PFSK-1 (cell line): ENCODE data around the gene TMEM238.

Experiments used
- POLR2AphosphoS5 ChIP-seq: IDR thresholded peaks from 2 replicates; pipeline ENCODE4 v1.6.1; 2012; ENCODE audit warnings: low read depth, mild to moderate bottlenecking, control low read depth, low read length, moderate library complexity
- SIN3A ChIP-seq: IDR thresholded peaks from 2 replicates; pipeline ENCODE4 v1.6.1; 2012; ENCODE audit warnings: mild to moderate bottlenecking, low read length, moderate library complexity, borderline replicate concordance; ENCODE audit not compliant: insufficient read depth
- TAF1 ChIP-seq: IDR thresholded peaks from 2 replicates; pipeline ENCODE4 v1.6.1; 2012; ENCODE audit warnings: low read length, control low read depth, borderline replicate concordance; ENCODE audit not compliant: insufficient read depth
- TF ChIP-seq, protein P1 (sequence below), 2 experiments: IDR thresholded peaks; 2 replicates each; pipeline versions ENCODE4 v1.6.1 to v1.8.0; 2011 to 2012; ENCODE audit warnings: low read depth in 2 of 2, low read length in 2 of 2, control low read depth in 1 of 2, inconsistent platforms in 1 of 2, mild to moderate bottlenecking in 1 of 2, moderate library complexity in 1 of 2; ENCODE audit not compliant: insufficient read depth in 1 of 2

DNA sequence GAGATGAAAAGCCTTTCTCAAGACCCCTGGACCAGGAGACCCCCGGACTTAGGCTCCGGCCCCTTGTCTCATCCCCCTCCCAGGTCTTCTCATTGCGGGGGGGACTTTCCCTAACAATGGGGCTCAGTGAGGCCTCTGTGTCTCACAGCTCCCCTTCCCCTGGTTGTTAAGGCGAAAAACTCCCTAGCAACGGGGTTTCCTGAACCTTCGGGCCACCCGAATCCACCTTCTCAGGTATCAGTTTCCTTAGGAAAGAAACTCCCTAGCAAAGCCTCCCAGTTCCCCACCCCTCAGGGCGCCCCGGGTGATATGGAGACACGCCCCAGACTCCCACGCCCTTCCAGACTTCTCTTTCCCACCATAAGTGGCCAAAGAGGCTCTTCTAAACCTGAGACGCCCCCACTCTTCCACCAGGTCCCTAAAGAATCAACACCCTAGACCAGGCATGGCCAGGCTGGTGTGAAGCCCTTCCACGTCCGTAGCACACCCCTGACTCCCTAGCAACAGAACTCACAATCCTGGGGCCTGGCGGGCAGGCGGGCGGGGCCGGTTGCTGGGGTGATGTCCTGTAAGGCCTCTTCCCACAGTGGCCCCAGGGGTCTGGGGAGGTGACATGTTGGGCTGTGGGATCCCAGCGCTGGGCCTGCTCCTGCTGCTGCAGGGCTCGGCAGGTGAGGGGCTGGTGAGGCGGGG lies 7.7 kb downstream of the TMEM238 start, which contains the start of gene TMEM190:
- TF ChIP-seq TAF1, result no peak
- TF ChIP-seq POLR2AphosphoS5, result no peak
- TF ChIP-seq, protein P1, sequence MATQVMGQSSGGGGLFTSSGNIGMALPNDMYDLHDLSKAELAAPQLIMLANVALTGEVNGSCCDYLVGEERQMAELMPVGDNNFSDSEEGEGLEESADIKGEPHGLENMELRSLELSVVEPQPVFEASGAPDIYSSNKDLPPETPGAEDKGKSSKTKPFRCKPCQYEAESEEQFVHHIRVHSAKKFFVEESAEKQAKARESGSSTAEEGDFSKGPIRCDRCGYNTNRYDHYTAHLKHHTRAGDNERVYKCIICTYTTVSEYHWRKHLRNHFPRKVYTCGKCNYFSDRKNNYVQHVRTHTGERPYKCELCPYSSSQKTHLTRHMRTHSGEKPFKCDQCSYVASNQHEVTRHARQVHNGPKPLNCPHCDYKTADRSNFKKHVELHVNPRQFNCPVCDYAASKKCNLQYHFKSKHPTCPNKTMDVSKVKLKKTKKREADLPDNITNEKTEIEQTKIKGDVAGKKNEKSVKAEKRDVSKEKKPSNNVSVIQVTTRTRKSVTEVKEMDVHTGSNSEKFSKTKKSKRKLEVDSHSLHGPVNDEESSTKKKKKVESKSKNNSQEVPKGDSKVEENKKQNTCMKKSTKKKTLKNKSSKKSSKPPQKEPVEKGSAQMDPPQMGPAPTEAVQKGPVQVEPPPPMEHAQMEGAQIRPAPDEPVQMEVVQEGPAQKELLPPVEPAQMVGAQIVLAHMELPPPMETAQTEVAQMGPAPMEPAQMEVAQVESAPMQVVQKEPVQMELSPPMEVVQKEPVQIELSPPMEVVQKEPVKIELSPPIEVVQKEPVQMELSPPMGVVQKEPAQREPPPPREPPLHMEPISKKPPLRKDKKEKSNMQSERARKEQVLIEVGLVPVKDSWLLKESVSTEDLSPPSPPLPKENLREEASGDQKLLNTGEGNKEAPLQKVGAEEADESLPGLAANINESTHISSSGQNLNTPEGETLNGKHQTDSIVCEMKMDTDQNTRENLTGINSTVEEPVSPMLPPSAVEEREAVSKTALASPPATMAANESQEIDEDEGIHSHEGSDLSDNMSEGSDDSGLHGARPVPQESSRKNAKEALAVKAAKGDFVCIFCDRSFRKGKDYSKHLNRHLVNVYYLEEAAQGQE (IDR thresholded peaks at IDR 0.05; ENCODE audit: insufficient read depth in 1 of 2, low read depth in 2 of 2, low read length in 2 of 2), result no peak
- no peak for TF ChIP-seq SIN3A
